Sigmoid colon (tissue), 4 donors: ENCODE results near the gene NACC2.

ENCODE experiments used
- EP300 ChIP-seq, 4 donors: sonication (generic); formaldehyde crosslinking; IDR thresholded peaks; one replicate each; pipeline ENCODE4 v1.6.1; 2017; ENCODE audit warnings: antibody characterized with exemption in 4 of 4
- POLR2A ChIP-seq, 2 donors: fragments of 450-650 bp; IDR thresholded peaks; one replicate each; pipeline ENCODE4 v1.6.1; 2016; ENCODE audit warnings: antibody characterized with exemption in 2 of 2, mild to moderate bottlenecking in 2 of 2, moderate library complexity in 2 of 2
- POLR2AphosphoS5 ChIP-seq, 4 donors: sonication (generic); formaldehyde crosslinking; IDR thresholded peaks; one replicate each; pipeline ENCODE4 v1.6.1; 2017; ENCODE audit warnings: antibody characterized with exemption in 4 of 4
- TF ChIP-seq, protein P1 (sequence below), 4 experiments: fragments of 450-650 bp in 3 of 4; fragments of 200-600 bp in 1 of 4; IDR thresholded peaks; one replicate each; pipeline ENCODE4 v1.5.1; 2016 to 2019; ENCODE audit warnings: antibody characterized with exemption in 4 of 4, mild to moderate bottlenecking in 3 of 4, moderate library complexity in 2 of 4

DNA sequence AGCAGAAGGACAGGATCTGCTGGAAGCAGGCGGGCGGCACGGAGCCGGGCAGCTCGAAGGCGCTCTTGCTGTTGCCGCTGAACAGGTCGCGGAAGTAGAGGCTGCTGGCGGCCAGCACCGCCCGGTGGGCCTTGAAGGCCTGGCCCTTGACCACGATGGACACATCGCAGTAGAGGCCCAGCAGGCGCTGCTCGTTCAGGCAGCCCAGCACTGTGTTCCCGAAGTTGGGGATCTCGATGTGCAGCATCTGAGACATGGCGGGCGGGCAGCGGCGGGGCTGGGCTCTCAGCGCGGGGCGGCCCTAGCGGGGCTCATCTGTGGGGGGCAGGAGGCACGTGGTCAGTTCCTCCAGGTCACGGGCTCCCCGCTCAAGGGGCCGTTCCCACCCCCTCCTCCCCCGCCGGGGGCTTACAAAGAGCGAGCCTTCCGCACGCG is 44.8 kb downstream of the NACC2 start:
- TF ChIP-seq, protein P1, sequence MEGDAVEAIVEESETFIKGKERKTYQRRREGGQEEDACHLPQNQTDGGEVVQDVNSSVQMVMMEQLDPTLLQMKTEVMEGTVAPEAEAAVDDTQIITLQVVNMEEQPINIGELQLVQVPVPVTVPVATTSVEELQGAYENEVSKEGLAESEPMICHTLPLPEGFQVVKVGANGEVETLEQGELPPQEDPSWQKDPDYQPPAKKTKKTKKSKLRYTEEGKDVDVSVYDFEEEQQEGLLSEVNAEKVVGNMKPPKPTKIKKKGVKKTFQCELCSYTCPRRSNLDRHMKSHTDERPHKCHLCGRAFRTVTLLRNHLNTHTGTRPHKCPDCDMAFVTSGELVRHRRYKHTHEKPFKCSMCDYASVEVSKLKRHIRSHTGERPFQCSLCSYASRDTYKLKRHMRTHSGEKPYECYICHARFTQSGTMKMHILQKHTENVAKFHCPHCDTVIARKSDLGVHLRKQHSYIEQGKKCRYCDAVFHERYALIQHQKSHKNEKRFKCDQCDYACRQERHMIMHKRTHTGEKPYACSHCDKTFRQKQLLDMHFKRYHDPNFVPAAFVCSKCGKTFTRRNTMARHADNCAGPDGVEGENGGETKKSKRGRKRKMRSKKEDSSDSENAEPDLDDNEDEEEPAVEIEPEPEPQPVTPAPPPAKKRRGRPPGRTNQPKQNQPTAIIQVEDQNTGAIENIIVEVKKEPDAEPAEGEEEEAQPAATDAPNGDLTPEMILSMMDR (IDR thresholded peaks at IDR 0.05) = no peak
- no peak for TF ChIP-seq EP300 (IDR thresholded peaks at IDR 0.05)
- TF ChIP-seq POLR2A (IDR thresholded peaks at IDR 0.05) = no peak
- TF ChIP-seq POLR2AphosphoS5 (IDR thresholded peaks at IDR 0.05) = peak in 2 of 4 donors; percentile 11 to 14
